Gastroesophageal sphincter (tissue), 3 donors: ENCODE data around the gene COL4A2.

ENCODE experiments used
- CTCF ChIP-seq, 4 experiments: fragments of 200-600 bp in 2 of 4; fragments of 450-650 bp in 2 of 4; sonication (generic) in 1 of 4; IDR thresholded peaks; one replicate each; pipeline ENCODE4 v1.5.1; 2017 to 2019; ENCODE audit warnings: antibody characterized with exemption in 4 of 4, mild to moderate bottlenecking in 2 of 4, moderate library complexity in 2 of 4
- POLR2AphosphoS5 ChIP-seq: sonication (generic); formaldehyde crosslinking; IDR thresholded peaks from one replicate; pipeline ENCODE4 v1.6.1; 2017; ENCODE audit warnings: antibody characterized with exemption

- TF ChIP-seq CTCF (IDR thresholded peaks at IDR 0.05): no peak
- TF ChIP-seq POLR2AphosphoS5: no peak
These were observed 3.7 kb downstream of the COL4A2 start for GRCh38 chr13:110310541-110311442.
